MM.1S (cell line): ENCODE results near the gene DDTL.
A peak's percentile ranks its signal among the peaks of the same experiment; 100 is the strongest.
"Not testable (repeated sequence)": the region's sequence is repeated elsewhere in the genome, so short reads cannot be mapped to it uniquely, and the experiment has no call there.

ENCODE experiments used
- EZH2 ChIP-seq: fragments of 300-600 bp; sonication (generic); optimal IDR thresholded peaks from 2 replicates; pipeline ENCODE3; 2017; ENCODE audit warnings: low read depth, mild to moderate bottlenecking, antibody characterized with exemption, low read length, mixed read lengths
- TF ChIP-seq, protein P1 (sequence below): fragments of 300-600 bp; sonication (generic); IDR thresholded peaks from 2 replicates; pipeline ENCODE4 v1.5.1; 2016; ENCODE audit warnings: antibody characterized with exemption, low read length, mixed read lengths

DNA sequence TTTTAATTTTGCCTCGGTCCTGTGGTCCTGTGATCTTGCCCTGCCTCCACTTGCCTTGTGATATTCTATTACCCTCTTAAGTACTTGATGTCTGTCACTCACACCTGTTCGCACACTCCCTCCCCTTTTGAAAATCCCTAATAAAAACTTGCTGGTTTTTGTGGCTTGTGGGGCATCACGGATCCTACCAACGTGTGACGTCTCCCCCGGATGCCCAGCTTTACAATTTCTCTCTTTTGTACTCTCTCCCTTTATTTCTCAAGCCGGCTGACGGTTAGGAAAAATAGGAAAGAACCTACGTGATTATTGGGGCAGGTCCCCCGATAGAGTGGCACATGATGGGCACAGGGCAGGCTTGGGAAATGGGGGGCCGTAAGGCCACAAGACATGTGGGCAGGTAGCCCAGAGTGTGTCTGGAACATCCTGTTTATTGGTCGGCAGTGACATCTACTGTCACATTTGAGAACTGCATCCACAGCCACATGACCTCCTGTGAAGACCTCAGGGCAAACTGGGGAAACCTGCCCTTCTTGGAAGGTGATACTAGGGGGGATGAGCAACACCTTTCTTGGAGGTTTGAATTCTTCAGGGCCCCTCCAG lies 10.3 kb upstream of the DDTL start:
- TF ChIP-seq, protein P1, sequence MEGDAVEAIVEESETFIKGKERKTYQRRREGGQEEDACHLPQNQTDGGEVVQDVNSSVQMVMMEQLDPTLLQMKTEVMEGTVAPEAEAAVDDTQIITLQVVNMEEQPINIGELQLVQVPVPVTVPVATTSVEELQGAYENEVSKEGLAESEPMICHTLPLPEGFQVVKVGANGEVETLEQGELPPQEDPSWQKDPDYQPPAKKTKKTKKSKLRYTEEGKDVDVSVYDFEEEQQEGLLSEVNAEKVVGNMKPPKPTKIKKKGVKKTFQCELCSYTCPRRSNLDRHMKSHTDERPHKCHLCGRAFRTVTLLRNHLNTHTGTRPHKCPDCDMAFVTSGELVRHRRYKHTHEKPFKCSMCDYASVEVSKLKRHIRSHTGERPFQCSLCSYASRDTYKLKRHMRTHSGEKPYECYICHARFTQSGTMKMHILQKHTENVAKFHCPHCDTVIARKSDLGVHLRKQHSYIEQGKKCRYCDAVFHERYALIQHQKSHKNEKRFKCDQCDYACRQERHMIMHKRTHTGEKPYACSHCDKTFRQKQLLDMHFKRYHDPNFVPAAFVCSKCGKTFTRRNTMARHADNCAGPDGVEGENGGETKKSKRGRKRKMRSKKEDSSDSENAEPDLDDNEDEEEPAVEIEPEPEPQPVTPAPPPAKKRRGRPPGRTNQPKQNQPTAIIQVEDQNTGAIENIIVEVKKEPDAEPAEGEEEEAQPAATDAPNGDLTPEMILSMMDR, result peak; percentile 58
- TF ChIP-seq EZH2, result not testable (repeated sequence)
